Calu3 (cell line): ENCODE measurements around the gene CCDC102A. TPM values are rescaled to one million over a fixed set of nuclear protein-coding genes. Genes with fewer than 3 reads are reported as not detected.

Source experiments
- BruUV-seq: library from RNA; stranded (reverse); fragments of 400-500 nt; replicated peaks from 2 replicates; lab custom pipeline; 2021; lab: Mats Ljungman, UMichigan
- CTCF ChIA-PET: fragments of 300-600 bp; sonication (Branson Sonifier 250); formaldehyde crosslinking; loops from one replicate; lab custom pipeline; 2022; ENCODE audit warnings: antibody characterized with exemption; lab: Charles Lee
- DNase-seq: peaks from one replicate; pipeline ENCODE4 v3.0.0; 2022
- H3K27ac Mint-ChIP-seq: one replicate; pipeline ENCODE4 v1.8.0; 2022; ENCODE audit warnings: mixed read lengths; ENCODE audit not compliant: unreplicated experiment
- H3K27me3 Mint-ChIP-seq: one replicate; pipeline ENCODE4 v1.8.0; 2022; ENCODE audit warnings: mixed read lengths; ENCODE audit not compliant: unreplicated experiment
- H3K36me3 Mint-ChIP-seq: one replicate; pipeline ENCODE4 v1.8.0; 2022; ENCODE audit warnings: mild to moderate bottlenecking, moderate library complexity, mixed read lengths; ENCODE audit not compliant: insufficient read depth, unreplicated experiment
- H3K4me1 Mint-ChIP-seq: one replicate; pipeline ENCODE4 v1.8.0; 2022; ENCODE audit warnings: mild to moderate bottlenecking, low read depth, mixed read lengths; ENCODE audit not compliant: unreplicated experiment
- H3K4me3 Mint-ChIP-seq: one replicate; pipeline ENCODE4 v1.8.0; 2022; ENCODE audit warnings: mild to moderate bottlenecking, low read depth, moderate library complexity, mixed read lengths; ENCODE audit not compliant: unreplicated experiment
- H3K9me3 Mint-ChIP-seq: one replicate; pipeline ENCODE4 v1.8.0; 2022; ENCODE audit warnings: low read depth, mixed read lengths; ENCODE audit not compliant: unreplicated experiment
- intact Hi-C: fragments of 100-400 bp; cut with micrococcal nuclease; formaldehyde crosslinking; loops from one replicate; pipeline ENCODE4 v1.10.0; 2022; ENCODE audit not compliant: unreplicated experiment
- total RNA-seq: library from RNA; stranded (reverse); gene quantifications from 2 replicates; pipeline ENCODE4 v1.2.3, GENCODE V29; 2022
- TF ChIP-seq, protein P1 (sequence below): fragments of 200-600 bp; IDR thresholded peaks from one replicate; pipeline ENCODE4 v1.8.0; 2022; ENCODE audit warnings: antibody characterized with exemption; ENCODE audit not compliant: unreplicated experiment

Gene CCDC102A
- total RNA-seq, 1 experiment from 2014 or later, result 6.8 TPM

- Mint-ChIP-seq H3K4me1 (no peaks in the 10 kb centered on the region), H3K27ac (no peak overlapping the region), H3K27me3 (peaks cover 70% of the 10 kb centered on the region), H3K36me3 (no peaks in the 10 kb centered on the region), H3K4me3 (no peak overlapping the region), H3K9me3 (no peaks in the 10 kb centered on the region)
- intact Hi-C loops, result no loop called here
- TF ChIP-seq, protein P1, sequence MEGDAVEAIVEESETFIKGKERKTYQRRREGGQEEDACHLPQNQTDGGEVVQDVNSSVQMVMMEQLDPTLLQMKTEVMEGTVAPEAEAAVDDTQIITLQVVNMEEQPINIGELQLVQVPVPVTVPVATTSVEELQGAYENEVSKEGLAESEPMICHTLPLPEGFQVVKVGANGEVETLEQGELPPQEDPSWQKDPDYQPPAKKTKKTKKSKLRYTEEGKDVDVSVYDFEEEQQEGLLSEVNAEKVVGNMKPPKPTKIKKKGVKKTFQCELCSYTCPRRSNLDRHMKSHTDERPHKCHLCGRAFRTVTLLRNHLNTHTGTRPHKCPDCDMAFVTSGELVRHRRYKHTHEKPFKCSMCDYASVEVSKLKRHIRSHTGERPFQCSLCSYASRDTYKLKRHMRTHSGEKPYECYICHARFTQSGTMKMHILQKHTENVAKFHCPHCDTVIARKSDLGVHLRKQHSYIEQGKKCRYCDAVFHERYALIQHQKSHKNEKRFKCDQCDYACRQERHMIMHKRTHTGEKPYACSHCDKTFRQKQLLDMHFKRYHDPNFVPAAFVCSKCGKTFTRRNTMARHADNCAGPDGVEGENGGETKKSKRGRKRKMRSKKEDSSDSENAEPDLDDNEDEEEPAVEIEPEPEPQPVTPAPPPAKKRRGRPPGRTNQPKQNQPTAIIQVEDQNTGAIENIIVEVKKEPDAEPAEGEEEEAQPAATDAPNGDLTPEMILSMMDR, result no peak
- no TSS peak for BruUV-seq
- CTCF ChIA-PET, result no interaction called here
- DNase-seq, result no peak
These were observed 29.0 kb downstream of the CCDC102A start for GRCh38 chr16:57507136-57508034.

DNA sequence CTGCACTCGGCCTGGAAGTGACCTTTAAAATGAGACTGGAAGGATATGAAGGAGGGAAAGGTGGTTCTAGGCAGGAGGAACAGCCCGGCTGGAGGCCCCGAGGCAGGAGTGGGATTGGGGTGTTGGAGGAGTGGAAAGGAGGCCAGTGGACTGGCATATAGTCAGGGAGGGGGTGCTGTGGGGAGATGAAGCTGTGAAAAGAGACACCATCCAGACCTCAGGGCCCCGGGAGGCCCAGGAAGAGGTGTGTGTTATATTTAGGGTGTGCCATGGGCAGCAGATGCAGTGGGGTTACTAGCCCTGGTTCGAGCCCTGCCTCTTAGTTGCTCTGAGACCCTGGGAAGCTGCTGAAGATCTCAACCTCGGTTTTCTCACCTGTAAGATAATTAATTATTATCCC is 31.2 kb downstream of the CCDC102A start:
- H3K4me3 Mint-ChIP-seq, result no peak overlapping the region
- CTCF ChIA-PET, result no interaction called here
- intact Hi-C loops, result no loop called here

GRCh38 chr16:57504491-57504890 is 31.9 kb downstream of the CCDC102A start:
- Mint-ChIP-seq H3K4me3 (no peak overlapping the region), H3K27me3 (peaks cover 83% of the 10 kb centered on the region), H3K4me1 (peaks cover 9% of the 10 kb centered on the region), H3K36me3 (no peaks in the 10 kb centered on the region), H3K9me3 (no peaks in the 10 kb centered on the region), H3K27ac (no peak overlapping the region)
- no TSS peak for BruUV-seq
- TF ChIP-seq, protein P1, result no peak
- CTCF ChIA-PET, result no interaction called here
- DNase-seq, result no peak
- intact Hi-C loops, result no loop called here

More for the DNA sequence above, 31.2 kb downstream of the CCDC102A start:
- H3K4me1 Mint-ChIP-seq, result peaks cover 9% of the 10 kb centered on the region
- no peaks in the 10 kb centered on the region for H3K9me3 Mint-ChIP-seq
- TF ChIP-seq, protein P1, result no peak
- H3K27ac Mint-ChIP-seq, result no peak overlapping the region
- DNase-seq, result no peak
- no TSS peak for BruUV-seq
- H3K36me3 Mint-ChIP-seq, result no peaks in the 10 kb centered on the region
- H3K27me3 Mint-ChIP-seq, result peaks cover 83% of the 10 kb centered on the region

- TF ChIP-seq, protein P1, result no peak
- no peaks in the 10 kb centered on the region for H3K36me3 Mint-ChIP-seq
- BruUV-seq, result no TSS peak
- CTCF ChIA-PET, result no interaction called here
- intact Hi-C loops, result no loop called here
- H3K27ac Mint-ChIP-seq, result no peak overlapping the region
- H3K9me3 Mint-ChIP-seq, result no peaks in the 10 kb centered on the region
- H3K4me1 Mint-ChIP-seq, result peaks cover 9% of the 10 kb centered on the region
- no peak overlapping the region for H3K4me3 Mint-ChIP-seq
- H3K27me3 Mint-ChIP-seq, result peaks cover 79% of the 10 kb centered on the region
- no peak for DNase-seq
These were observed 32.4 kb downstream of the CCDC102A start for GRCh38 chr16:57504001-57504400.
